Ascending aorta (tissue), 2 donors: ENCODE measurements around the gene CHEK2. TPM values are rescaled to one million over a fixed set of nuclear protein-coding genes. Genes with fewer than 3 reads are reported as not detected.
"Not testable (repeated sequence)": the region's sequence is repeated elsewhere in the genome, so short reads cannot be mapped to it uniquely, and the experiment has no call there.

Experiments used
- DNase-seq, 2 donors: peaks; one replicate each; pipeline ENCODE4 v3.0.0-alpha.2; 2019; ENCODE audit warnings: low spot score in 2 of 2
- H3K27ac ChIP-seq, 2 donors: fragments of 200-600 bp; sonication (generic); one replicate each; pipeline ENCODE4 v1.5.1; 2016 to 2017; ENCODE audit warnings: mild to moderate bottlenecking in 1 of 2
- H3K27me3 ChIP-seq: fragments of 200-600 bp; sonication (generic); one replicate; pipeline ENCODE4 v1.5.1; 2017
- H3K36me3 ChIP-seq, 2 donors: fragments of 200-600 bp; sonication (generic); one replicate each; pipeline ENCODE4 v1.5.1; 2016
- H3K4me1 ChIP-seq, 2 donors: fragments of 200-600 bp; sonication (generic); one replicate each; pipeline ENCODE4 v1.5.1; 2016 to 2017; ENCODE audit warnings: mild to moderate bottlenecking in 1 of 2
- H3K4me3 ChIP-seq, 2 donors: fragments of 200-600 bp; sonication (generic); one replicate each; pipeline ENCODE4 v1.5.1; 2016 to 2017; ENCODE audit warnings: mild to moderate bottlenecking in 1 of 2
- H3K9me3 ChIP-seq, 2 donors: fragments of 200-600 bp; sonication (generic); one replicate each; pipeline ENCODE4 v1.5.1; 2016
- CTCF ChIP-seq, 3 experiments: fragments of 200-600 bp in 2 of 3; fragments of 450-650 bp in 1 of 3; sonication (generic) in 2 of 3; IDR thresholded peaks; one replicate each; pipeline ENCODE4 v1.5.1; 2016 to 2019; ENCODE audit warnings: antibody characterized with exemption in 3 of 3, mild to moderate bottlenecking in 1 of 3, moderate library complexity in 1 of 3
- intact Hi-C: fragments of 100-400 bp; cut with DNase I; formaldehyde crosslinking; loops from one replicate; pipeline ENCODE4 v1.15.1; 2023
- total RNA-seq: library from RNA; depleted of rRNA; stranded (reverse); fragments of >200 nt; gene quantifications from one replicate; pipeline ENCODE4 v1.1.0, GENCODE V29; 2016

Gene CHEK2
- total RNA-seq, 1 donor from 2014 or later, result 1.3 TPM

GRCh38 chr22:28674121-28674563 lies 67.5 kb downstream of the CHEK2 start:
- Histone ChIP-seq H3K9me3 (no peaks in the 10 kb centered on the region), H3K4me3 (no peak overlapping the region), H3K27me3 (no peaks in the 10 kb centered on the region), H3K27ac (no peak overlapping the region), H3K36me3 (no peaks in the 10 kb centered on the region), H3K4me1 (peaks cover 0 to 3% of the 10 kb centered on the region in 2 donors)
- no peak for TF ChIP-seq CTCF (IDR thresholded peaks at IDR 0.05)
- intact Hi-C loops, result loop anchor here (10.0 kb wide), 1 partner anchor 101 kb away; the partner anchor contains the start of gene CCDC117
- DNase-seq, result no peak

GRCh38 chr22:28670756-28671155 lies 70.9 kb downstream of the CHEK2 start:
- H3K27ac ChIP-seq, result no peak overlapping the region
- H3K4me1 ChIP-seq, result no peaks in the 10 kb centered on the region
- intact Hi-C loops, result loop anchor here (10.0 kb wide), 1 partner anchor 104 kb away; the partner anchor contains the start of gene CCDC117
- no peak for TF ChIP-seq CTCF (IDR thresholded peaks at IDR 0.05)
- DNase-seq, result no peak
- no peaks in the 10 kb centered on the region for H3K36me3 ChIP-seq
- no peak overlapping the region for H3K4me3 ChIP-seq
- H3K27me3 ChIP-seq, result no peaks in the 10 kb centered on the region
- no peaks in the 10 kb centered on the region for H3K9me3 ChIP-seq

- no peaks in the 10 kb centered on the region for H3K27me3 ChIP-seq
- intact Hi-C loops, result loop anchor here (10.0 kb wide), 1 partner anchor 105 kb away; the partner anchor contains the start of gene CCDC117
- DNase-seq, result no peak
- H3K4me3 ChIP-seq, result no peak overlapping the region
- no peak overlapping the region for H3K27ac ChIP-seq
- H3K9me3 ChIP-seq, result no peaks in the 10 kb centered on the region
- H3K4me1 ChIP-seq, result no peaks in the 10 kb centered on the region
- no peak for TF ChIP-seq CTCF (IDR thresholded peaks at IDR 0.05)
- no peaks in the 10 kb centered on the region for H3K36me3 ChIP-seq
These were observed 71.5 kb downstream of the CHEK2 start for GRCh38 chr22:28670161-28670560.

- intact Hi-C loops, result no loop called here
- H3K27ac ChIP-seq, result no peak overlapping the region
- TF ChIP-seq CTCF (IDR thresholded peaks at IDR 0.05), result no peak
- no peaks in the 10 kb centered on the region for H3K9me3 ChIP-seq
- H3K4me1 ChIP-seq, result no peaks in the 10 kb centered on the region
- no peak for DNase-seq
- no peak overlapping the region for H3K4me3 ChIP-seq
- H3K36me3 ChIP-seq, result no peaks in the 10 kb centered on the region
- H3K27me3 ChIP-seq, result no peaks in the 10 kb centered on the region
These were observed 72.2 kb downstream of the CHEK2 start for GRCh38 chr22:28669387-28669786.

GRCh38 chr22:28663569-28663942 lies 78.1 kb downstream of the CHEK2 start:
- H3K27me3 ChIP-seq, H3K27ac ChIP-seq, H3K4me1 ChIP-seq, DNase-seq, H3K4me3 ChIP-seq, intact Hi-C loops, H3K9me3 ChIP-seq, H3K36me3 ChIP-seq: not testable (repeated sequence)

GRCh38 chr22:28658448-28658847 lies 83.2 kb downstream of the CHEK2 start:
- intact Hi-C loops, result no loop called here
- Histone ChIP-seq H3K36me3 (no peaks in the 10 kb centered on the region), H3K27me3 (no peaks in the 10 kb centered on the region), H3K9me3 (no peaks in the 10 kb centered on the region), H3K4me1 (no peaks in the 10 kb centered on the region), H3K27ac (no peak overlapping the region), H3K4me3 (no peak overlapping the region)
- no peak for TF ChIP-seq CTCF (IDR thresholded peaks at IDR 0.05)
- DNase-seq, result no peak
